NCI-H2227 (cell line): ENCODE measurements around the gene TMEM185B.
A peak's percentile ranks its signal among the peaks of the same experiment; 100 is the strongest.
"Not testable (repeated sequence)": the region's sequence is repeated elsewhere in the genome, so short reads cannot be mapped to it uniquely, and the experiment has no call there.

Experiments
- DNase-seq: peaks from one replicate; lab custom pipeline; 2025; ENCODE audit not compliant: unreplicated experiment; lab: John Stamatoyannopoulos, UW

The TMEM185B gene

DNA sequence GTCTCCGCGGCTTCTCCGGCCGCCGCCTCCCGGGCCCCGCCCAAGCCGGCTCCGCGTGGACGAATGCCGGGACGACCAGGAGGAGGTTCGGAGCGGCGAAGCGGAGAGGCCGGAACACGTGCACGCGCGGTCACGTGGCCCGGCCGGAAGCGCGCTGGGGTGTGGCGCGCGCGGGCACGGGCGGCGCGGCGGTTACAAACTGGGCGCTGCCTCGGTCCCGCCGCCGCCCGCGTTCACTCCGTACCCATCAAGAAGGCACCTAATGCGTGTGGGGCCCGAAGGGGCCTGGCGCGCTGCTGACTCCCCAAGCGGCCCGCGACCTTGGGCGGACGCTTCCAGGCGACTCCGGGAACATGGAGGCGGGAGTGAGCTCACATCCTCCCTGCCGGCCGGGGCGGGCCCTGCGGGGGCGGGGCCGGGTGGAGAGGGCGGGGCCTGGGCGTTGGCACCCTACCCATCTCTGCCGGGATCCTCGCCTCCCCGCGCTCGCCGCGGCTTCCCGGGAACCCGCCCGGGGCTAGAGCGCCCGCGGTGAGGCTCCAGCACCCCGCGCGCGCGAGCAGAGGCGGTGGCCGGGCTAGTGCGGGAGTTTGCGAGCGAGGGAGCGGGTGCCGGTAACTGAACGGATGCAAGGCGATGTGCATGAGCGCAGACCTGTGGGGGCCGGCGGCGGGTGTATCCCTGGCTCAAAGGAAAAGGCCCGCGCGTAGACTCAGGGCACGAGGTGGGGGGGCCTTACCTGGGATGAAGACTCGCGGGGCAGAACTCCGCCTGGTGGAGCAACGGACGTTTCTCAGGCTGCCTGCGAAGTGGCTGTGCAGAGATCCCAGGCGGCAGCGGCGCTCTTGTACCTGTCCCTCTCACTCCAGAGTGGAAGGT, at the start of gene TMEM185B:
TMEM185B (minus strand) TSS at position 367 of the 879 bp plus-strand sequence. CDS start 424 bp downstream, outside the sequence.
- DNase-seq: peak; percentile 94

- no peak for DNase-seq
Observed at GRCh38 chr2:120271711-120272379, 48.6 kb upstream of the TMEM185B start.

GRCh38 chr2:120269816-120270215, 46.6 kb upstream of the TMEM185B start:
- no peak for DNase-seq

- DNase-seq: no peak
Observed at GRCh38 chr2:120269076-120269744, 46.0 kb upstream of the TMEM185B start.

- no peak for DNase-seq
Observed at GRCh38 chr2:120267348-120267747, 44.1 kb upstream of the TMEM185B start.

DNA sequence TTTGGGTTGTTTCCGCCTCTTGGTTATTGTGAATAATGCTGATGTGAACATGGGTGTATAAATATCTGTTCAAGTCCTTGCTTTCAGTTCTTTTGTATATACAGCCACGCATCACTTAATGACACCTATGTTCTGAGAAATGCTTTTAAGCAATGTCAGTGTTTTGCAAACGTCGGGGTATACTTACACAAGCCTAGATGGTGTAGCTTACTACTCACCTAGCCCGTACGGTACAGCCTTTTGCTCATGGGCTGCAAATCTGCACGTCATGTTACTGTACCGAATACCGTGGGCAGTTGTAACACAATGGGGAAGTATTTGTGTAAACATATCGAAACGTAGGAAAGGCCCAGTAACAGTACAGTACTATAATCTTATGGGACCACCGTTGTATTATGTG, 41.8 kb upstream of the TMEM185B start:
- no peak for DNase-seq

GRCh38 chr2:120262761-120263428, 39.7 kb upstream of the TMEM185B start:
- no peak for DNase-seq

DNA sequence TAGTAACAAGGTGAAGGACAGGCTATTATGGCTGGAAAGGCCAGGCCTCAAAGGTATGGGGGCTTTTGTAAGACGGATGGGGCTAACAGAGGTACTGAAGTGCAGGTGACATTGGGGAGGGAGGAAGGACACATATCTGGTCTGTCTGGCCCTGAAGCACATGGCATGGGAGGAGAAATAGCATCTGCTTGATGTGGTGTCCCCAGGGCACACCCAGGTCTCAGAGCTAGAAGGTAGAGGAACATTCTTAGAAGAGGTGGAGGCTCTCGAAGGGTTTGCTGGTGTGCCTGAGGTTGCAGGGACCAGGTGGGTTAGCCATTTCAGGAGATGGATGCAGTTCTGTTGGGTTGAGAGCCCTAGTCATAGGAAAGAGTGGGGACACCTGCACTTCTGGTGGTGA, 39.0 kb upstream of the TMEM185B start:
- no peak for DNase-seq

GRCh38 chr2:120261387-120262006, 38.3 kb upstream of the TMEM185B start:
- DNase-seq: no peak

GRCh38 chr2:120260736-120261135, 37.5 kb upstream of the TMEM185B start:
- DNase-seq: no peak

GRCh38 chr2:120259939-120260338, 36.7 kb upstream of the TMEM185B start:
- DNase-seq: not testable (repeated sequence)

- no peak for DNase-seq
Observed at GRCh38 chr2:120258196-120258595, 35.0 kb upstream of the TMEM185B start.

DNA sequence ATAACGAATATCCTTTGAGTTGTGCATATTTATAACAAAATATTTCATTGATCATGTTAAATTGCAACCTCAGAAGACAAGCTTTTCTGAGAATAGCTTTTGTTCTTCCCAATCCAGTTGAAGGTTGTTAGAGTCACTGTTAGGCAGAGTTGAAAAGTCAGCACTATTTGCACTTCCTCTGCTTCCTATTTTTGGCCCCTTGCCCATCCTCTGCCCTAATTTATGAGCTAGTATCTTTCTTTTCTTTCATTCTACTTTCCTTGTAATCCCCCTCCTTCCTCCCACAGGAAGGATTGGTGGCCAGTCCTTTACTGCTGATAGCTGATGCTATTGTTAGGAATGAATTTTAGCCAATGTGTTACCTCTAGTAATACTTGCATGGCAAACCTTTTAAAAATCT, 34.3 kb upstream of the TMEM185B start:
- DNase-seq: no peak

DNA sequence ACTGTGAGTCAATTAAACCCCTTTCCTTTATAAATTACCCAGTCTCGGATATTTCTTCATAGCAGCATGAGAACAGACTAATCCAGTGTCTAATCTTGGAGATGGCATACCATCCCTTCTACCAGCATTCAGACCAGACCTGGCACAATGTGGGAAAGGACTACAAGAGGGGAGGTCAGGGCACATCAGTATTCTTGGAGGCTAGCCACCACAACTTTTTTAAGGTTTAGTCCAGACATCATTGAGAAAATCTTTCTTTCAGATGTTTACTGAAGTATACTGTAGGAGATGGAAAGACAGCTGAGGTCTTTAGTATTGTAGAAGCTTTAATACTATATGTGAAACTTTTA, 33.4 kb upstream of the TMEM185B start:
- DNase-seq: no peak

DNA sequence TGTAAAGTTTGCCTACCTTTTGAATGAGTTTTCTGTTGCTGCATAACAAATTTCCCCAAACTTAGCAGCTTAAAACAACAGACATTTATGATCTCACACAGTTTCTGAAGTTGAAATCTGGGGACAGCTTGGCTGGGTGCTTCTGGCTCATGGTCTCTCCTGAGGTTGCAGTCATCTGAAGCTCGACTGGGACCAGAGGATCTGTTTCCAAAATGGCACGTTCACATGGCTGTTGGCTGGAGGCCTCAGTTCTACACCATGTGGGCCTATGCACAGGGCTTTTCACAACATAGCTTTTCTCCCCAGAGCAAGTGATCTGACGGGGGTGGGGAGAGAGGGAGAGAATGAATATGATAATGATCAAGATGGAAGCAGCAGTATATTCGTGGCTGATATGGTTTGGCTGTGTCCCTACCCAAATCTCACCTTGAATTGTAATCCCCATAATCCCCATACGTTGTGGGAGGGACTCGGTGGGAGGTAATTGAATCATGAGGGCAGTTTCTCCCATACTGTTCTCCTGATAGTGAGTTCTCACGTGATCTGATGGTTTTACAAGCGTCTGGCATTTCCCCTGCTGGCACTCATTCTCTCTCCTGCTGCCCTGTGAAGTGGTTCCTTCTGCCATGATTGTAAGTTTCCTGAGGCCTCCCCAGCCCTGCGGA, 32.9 kb upstream of the TMEM185B start:
- no peak for DNase-seq

GRCh38 chr2:120255071-120255470, 31.9 kb upstream of the TMEM185B start:
- no peak for DNase-seq

DNA sequence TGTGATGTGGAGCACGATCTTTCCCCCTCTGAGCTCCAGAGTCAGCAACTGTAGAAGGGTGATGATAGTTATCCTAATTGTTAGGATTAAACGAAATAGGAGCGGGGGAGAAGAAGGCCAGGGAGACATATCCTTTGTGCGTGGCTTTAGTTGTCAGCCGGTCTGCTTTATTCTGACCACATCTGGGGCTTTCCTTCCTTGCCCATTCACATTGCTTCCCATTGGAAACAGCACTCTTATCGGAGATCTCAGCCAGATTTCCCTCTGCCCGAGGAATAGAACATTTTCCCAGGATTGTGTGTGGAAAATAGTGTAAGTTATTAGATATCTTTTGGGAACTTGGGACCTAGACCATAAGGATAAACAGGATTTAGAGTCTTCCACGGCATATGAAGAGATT, 31.0 kb upstream of the TMEM185B start:
- DNase-seq: no peak

- peak; percentile 78 for DNase-seq
Observed at GRCh38 chr2:120253021-120253882, 30.1 kb upstream of the TMEM185B start.

DNA sequence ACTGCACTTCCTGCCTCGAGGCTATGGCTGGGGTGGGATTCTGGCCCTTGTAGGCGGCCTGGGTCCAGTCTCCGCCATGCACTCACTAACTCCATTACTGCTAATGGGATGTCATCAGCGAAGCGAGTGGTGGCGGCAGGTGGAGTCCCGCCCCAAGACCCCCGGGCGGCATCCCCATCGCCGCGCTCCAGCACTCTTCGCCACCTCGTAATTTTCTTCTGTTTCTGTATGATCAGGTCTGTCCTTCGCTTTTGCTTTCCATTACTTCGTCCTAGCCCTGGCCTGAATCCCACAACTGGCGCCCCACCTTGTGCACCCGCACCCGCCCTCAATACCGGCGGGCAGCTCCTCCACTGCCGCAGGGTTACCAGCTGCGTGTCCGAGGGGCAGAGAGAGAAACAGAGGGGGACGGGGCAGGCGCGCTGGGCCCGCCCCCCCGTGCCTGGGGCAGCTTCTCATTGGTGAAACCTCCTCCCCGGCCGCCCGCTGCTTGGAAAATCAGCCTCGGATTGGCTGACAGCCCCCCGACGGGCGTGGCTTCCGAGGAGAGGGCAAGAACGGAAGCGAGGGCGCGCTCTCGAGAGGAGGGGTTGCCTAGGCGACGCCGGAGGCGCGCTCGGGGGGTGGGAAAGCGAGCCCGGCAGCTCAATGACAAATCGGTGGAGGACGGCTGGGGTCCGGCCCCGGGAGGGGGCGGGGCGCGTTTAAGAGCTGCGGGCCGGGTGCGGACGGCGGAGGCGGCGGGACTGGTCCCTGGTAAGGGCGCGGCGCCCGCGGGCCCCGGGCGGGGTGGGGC, 29.2 kb upstream of the TMEM185B start, which contains the start of gene RALB:
RALB (plus strand) TSS at position 628 of the 796 bp plus-strand sequence. CDS start 25,813 bp downstream, outside the sequence.
- DNase-seq: peak; percentile 99
